GM12878 (cell line): ENCODE data around the gene FSTL4.

ENCODE experiments used
- BHLHE40 ChIP-seq, 2 experiments: fragments of 450-650 bp in 1 of 2; IDR thresholded peaks; 2 replicates each; pipeline ENCODE4 v1.6.1; 2011 to 2017; ENCODE audit warnings: low read depth in 2 of 2, borderline replicate concordance in 1 of 2, improper control_type of control experiment in 1 of 2, low read length in 1 of 2, mild to moderate bottlenecking in 1 of 2
- GABPA ChIP-seq: IDR thresholded peaks from 2 replicates; pipeline ENCODE4 v1.6.1; 2014; ENCODE audit warnings: antibody characterized with exemption, low read depth, mild to moderate bottlenecking, inconsistent platforms
- TF ChIP-seq, protein P1 (sequence below), 3 experiments: IDR thresholded peaks in 2 of 3; conservative IDR thresholded peaks in 1 of 3; 2 replicates each; pipeline ENCODE4 v1.5.1; 2011; ENCODE audit warnings: low read depth in 3 of 3, low read length in 3 of 3, mild to moderate bottlenecking in 3 of 3, control low read depth in 2 of 3, moderate library complexity in 2 of 3, inconsistent platforms in 1 of 3, mixed read lengths in 1 of 3; ENCODE audit not compliant: control insufficient read depth in 2 of 3, insufficient read depth in 1 of 3; ENCODE audit errors: extremely low read depth in 1 of 3

DNA sequence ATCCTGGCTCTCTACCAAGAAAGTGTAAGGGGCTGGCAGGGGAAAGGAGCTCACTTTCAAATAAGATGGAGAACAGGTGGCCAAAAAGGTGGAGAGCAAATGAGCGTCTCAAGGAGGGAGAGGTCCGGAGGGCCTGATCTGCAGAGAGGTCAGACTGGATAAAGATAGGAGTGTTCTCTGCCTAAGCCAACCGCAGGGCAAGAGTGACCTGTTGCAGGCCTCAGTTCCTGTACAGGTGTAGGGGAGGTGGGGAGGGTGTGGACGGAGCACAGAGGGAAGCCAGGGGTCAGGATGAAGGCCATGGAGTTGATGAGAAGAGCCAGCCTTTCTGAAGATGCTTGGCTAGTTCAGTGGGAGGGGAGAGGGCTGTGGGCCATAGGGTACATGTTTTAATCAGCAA lies 320.8 kb downstream of the FSTL4 start:
- TF ChIP-seq GABPA (no peak), BHLHE40 (IDR thresholded peaks at IDR 0.05; ENCODE audit: borderline replicate concordance in 1 of 2, low read depth in 2 of 2, low read length in 1 of 2) (no peak)
- TF ChIP-seq, protein P1, sequence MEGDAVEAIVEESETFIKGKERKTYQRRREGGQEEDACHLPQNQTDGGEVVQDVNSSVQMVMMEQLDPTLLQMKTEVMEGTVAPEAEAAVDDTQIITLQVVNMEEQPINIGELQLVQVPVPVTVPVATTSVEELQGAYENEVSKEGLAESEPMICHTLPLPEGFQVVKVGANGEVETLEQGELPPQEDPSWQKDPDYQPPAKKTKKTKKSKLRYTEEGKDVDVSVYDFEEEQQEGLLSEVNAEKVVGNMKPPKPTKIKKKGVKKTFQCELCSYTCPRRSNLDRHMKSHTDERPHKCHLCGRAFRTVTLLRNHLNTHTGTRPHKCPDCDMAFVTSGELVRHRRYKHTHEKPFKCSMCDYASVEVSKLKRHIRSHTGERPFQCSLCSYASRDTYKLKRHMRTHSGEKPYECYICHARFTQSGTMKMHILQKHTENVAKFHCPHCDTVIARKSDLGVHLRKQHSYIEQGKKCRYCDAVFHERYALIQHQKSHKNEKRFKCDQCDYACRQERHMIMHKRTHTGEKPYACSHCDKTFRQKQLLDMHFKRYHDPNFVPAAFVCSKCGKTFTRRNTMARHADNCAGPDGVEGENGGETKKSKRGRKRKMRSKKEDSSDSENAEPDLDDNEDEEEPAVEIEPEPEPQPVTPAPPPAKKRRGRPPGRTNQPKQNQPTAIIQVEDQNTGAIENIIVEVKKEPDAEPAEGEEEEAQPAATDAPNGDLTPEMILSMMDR (IDR thresholded peaks at IDR 0.05 in 2 of 3, conservative IDR thresholded peaks at IDR 0.05 in 1 of 3; ENCODE audit: control insufficient read depth in 2 of 3, extremely low read depth in 1 of 3, insufficient read depth in 1 of 3, low read depth in 3 of 3, low read length in 3 of 3) = no peak
